WTC11 (cell line): ENCODE measurements around the gene PTPRH. TPM values are rescaled to one million over a fixed set of nuclear protein-coding genes. Genes with fewer than 3 reads are reported as not detected.

Source experiments
- ATAC-seq: fragments of 200-7000 bp; cut with Tn5 transposase; 2 replicates; pipeline ENCODE4 v1.10.0; 2021; ENCODE audit warnings: mild to moderate bottlenecking, moderate library complexity
- CTCF ChIA-PET: fragments of 300-600 bp; sonication (Branson Sonifier 250); formaldehyde crosslinking; loops from one replicate; lab custom pipeline; 2021; ENCODE audit warnings: antibody characterized with exemption; lab: Charles Lee
- POLR2A ChIA-PET: fragments of 350-600 bp; sonication (Branson Sonifier 250); formaldehyde crosslinking; loops from one replicate; lab custom pipeline; 2021; ENCODE audit warnings: antibody characterized with exemption; lab: Charles Lee
- DNase-seq: peaks from one replicate; pipeline ENCODE4 v3.0.0; 2021; ENCODE audit warnings: low spot score
- H3K27ac Mint-ChIP-seq: 2 replicates; pipeline ENCODE4 v1.8.0; 2021; ENCODE audit warnings: mixed read lengths
- H3K27me3 Mint-ChIP-seq: 2 replicates; pipeline ENCODE4 v1.8.0; 2021; ENCODE audit warnings: low read depth, mild to moderate bottlenecking, moderate library complexity, mixed read lengths
- H3K36me3 Mint-ChIP-seq: 2 replicates; pipeline ENCODE4 v1.8.0; 2021; ENCODE audit warnings: mixed read lengths
- H3K4me1 Mint-ChIP-seq: 2 replicates; pipeline ENCODE4 v1.8.0; 2022; ENCODE audit warnings: mixed read lengths
- H3K4me3 Mint-ChIP-seq: 2 replicates; pipeline ENCODE4 v1.8.0; 2021; ENCODE audit warnings: mild to moderate bottlenecking, moderate library complexity, mixed read lengths
- H3K9me3 Mint-ChIP-seq: 2 replicates; pipeline ENCODE4 v1.8.0; 2021; ENCODE audit warnings: mixed read lengths
- CREM ChIP-seq: sonication (generic); formaldehyde crosslinking; IDR thresholded peaks from 2 replicates; pipeline ENCODE4 v1.8.1; 2022; ENCODE audit warnings: mild to moderate bottlenecking, missing genetic modification reagents, moderate library complexity
- FOXP1 ChIP-seq: sonication (generic); formaldehyde crosslinking; IDR thresholded peaks from 2 replicates; pipeline ENCODE4 v1.8.0; 2022; ENCODE audit warnings: missing genetic modification reagents, mild to moderate bottlenecking, moderate library complexity, borderline replicate concordance
- MXD4 ChIP-seq: fragments of 250-450 bp; sonication (Bioruptor Pico); IDR thresholded peaks from 2 replicates; pipeline ENCODE4 v1.8.0; 2021; ENCODE audit warnings: mild to moderate bottlenecking, moderate library complexity, borderline replicate concordance
- NFE2L1 ChIP-seq: sonication (generic); formaldehyde crosslinking; IDR thresholded peaks from 2 replicates; pipeline ENCODE4 v1.8.1; 2023; ENCODE audit warnings: missing genetic modification reagents
- NFYB ChIP-seq: sonication (generic); formaldehyde crosslinking; conservative IDR thresholded peaks from 2 replicates; pipeline ENCODE4 v1.8.0; 2022; ENCODE audit warnings: low read depth, missing genetic modification reagents
- ZBTB21 ChIP-seq: sonication (generic); formaldehyde crosslinking; IDR thresholded peaks from 2 replicates; pipeline ENCODE4 v1.8.1; 2023; ENCODE audit warnings: mild to moderate bottlenecking, missing genetic modification reagents, borderline replicate concordance
- ZNF121 ChIP-seq: sonication (generic); formaldehyde crosslinking; IDR thresholded peaks from 2 replicates; pipeline ENCODE4 v1.8.0; 2023; ENCODE audit warnings: missing genetic modification reagents
- ZNF263 ChIP-seq: sonication (generic); formaldehyde crosslinking; IDR thresholded peaks from 2 replicates; pipeline ENCODE4 v1.8.1; 2022; ENCODE audit warnings: low read depth, mild to moderate bottlenecking, moderate library complexity, missing genetic modification reagents
- total RNA-seq: library from RNA; stranded (reverse); gene quantifications from 3 replicates; pipeline ENCODE4 v1.2.3, GENCODE V29; 2021
- TF ChIP-seq, protein P1 (sequence below): sonication (generic); formaldehyde crosslinking; IDR thresholded peaks from 2 replicates; pipeline ENCODE4 v1.8.0; 2022; ENCODE audit warnings: mild to moderate bottlenecking, missing genetic modification reagents
- TF ChIP-seq, protein P2 (sequence below): sonication (generic); formaldehyde crosslinking; IDR thresholded peaks from 2 replicates; pipeline ENCODE4 v1.8.1; 2023; ENCODE audit warnings: mild to moderate bottlenecking, missing genetic modification reagents, moderate library complexity
- TF ChIP-seq, protein P3 (sequence below): sonication (generic); formaldehyde crosslinking; IDR thresholded peaks from 2 replicates; pipeline ENCODE4 v1.8.0; 2022; ENCODE audit warnings: mild to moderate bottlenecking, missing genetic modification reagents
- TF ChIP-seq, protein P4 (sequence below): sonication (generic); formaldehyde crosslinking; IDR thresholded peaks from 2 replicates; pipeline ENCODE4 v1.8.1; 2023; ENCODE audit warnings: mild to moderate bottlenecking, missing genetic modification reagents, borderline replicate concordance
- TF ChIP-seq, protein P5 (sequence below): sonication (generic); formaldehyde crosslinking; IDR thresholded peaks from 2 replicates; pipeline ENCODE4 v1.8.0; 2022; ENCODE audit warnings: missing genetic modification reagents
- TF ChIP-seq, protein P6 (sequence below): sonication (generic); formaldehyde crosslinking; IDR thresholded peaks from 2 replicates; pipeline ENCODE4 v1.8.1; 2022; ENCODE audit warnings: low read depth, missing genetic modification reagents, borderline replicate concordance

The PTPRH gene
- total RNA-seq, 1 experiment from 2014 or later = 0.63 TPM

DNA sequence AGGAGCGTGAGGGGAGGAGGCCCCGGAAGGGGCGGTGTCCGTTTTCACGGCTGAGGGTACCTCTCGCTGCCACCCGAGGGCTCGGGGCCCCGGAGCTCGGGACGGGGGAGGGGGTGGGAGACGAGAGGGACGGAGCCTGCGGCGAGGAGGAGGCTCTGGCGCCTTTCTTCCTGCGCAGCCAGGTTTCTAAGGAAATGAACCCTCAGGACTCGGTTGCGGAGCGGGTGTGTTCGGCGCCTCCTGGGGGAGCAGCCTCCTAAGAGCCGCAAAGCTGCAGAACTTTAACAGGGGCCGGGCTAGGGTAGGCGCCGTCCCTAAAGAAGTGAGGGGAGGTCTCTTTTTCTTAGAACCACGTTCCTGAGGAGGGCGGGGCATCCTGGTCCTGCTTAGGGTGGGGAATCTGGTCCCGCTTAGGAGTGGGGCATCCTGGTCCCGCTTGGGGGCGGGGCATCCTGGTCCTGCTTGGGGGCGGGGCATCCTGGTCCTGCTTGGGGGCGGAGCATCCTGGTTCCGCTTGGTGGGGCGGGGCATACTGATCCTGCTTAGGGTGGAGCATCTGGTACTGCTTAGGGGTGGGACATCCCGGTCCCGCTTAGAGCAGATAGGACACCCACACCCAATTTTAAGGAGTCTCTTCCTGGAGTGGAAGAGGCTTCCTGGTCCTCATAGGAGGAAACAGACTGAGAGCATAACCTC is 35.4 kb downstream of the PTPRH start:
- H3K27ac Mint-ChIP-seq = no peak overlapping the region
- peaks cover 24% of the 10 kb centered on the region for H3K4me1 Mint-ChIP-seq
- TF ChIP-seq, protein P1, sequence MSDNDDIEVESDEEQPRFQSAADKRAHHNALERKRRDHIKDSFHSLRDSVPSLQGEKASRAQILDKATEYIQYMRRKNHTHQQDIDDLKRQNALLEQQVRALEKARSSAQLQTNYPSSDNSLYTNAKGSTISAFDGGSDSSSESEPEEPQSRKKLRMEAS (CRISPR knock-in tag) = 0 out of 2 replicates have a peak, but pooled peaks have one; percentile 33
- TF ChIP-seq ZNF263 (CRISPR knock-in tag) = no peak
- TF ChIP-seq, all 79 proteins: peak for 1
- CTCF ChIA-PET = interaction anchor here (1.0 to 3.6 kb wide), 7 partner anchors 8 to 330 kb away, joined by 3 to 23 read pairs (median 10); partner anchors contain the start of gene DNAAF3
- H3K4me3 Mint-ChIP-seq = peak overlapping the region; percentile 80
- no peaks in the 10 kb centered on the region for H3K36me3 Mint-ChIP-seq
- POLR2A ChIA-PET = interaction anchor here (0.9 to 1.4 kb wide), 2 partner anchors 85 to 234 kb away, joined by 3 to 7 read pairs; partner anchors contain the start of genes PPP6R1 and UBE2S
- peaks cover 96% of the 10 kb centered on the region for H3K27me3 Mint-ChIP-seq
- no peaks in the 10 kb centered on the region for H3K9me3 Mint-ChIP-seq
- DNase-seq (peak; percentile 96), ATAC-seq (peak; percentile 93)

DNA sequence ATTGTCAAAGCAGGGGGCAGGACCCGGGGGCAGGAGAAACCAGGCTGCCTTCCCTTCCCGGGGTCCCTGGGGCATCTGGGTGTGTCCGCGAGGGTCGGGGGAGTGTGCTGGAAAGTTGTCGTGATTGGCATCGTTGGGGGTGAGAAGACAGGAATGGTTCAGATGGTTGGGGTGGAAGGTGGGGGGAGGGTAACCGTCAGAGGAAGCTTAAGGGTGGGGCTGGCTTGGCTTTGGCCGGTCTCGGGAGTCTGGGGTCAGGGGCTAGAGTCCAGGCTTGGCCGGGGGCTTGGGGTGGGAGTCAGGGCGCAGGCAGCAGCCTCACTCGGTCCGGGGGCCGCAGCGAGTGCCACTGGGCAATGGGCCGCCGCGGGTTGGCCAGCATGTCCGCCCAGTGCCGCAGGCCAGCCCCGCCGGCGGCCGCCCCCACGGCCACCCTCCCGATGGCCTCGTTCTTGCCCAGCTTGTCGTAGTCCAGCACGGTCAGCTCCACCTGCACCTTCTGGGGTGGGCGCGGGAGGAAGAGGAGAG is 36.1 kb downstream of the PTPRH start:
- CTCF ChIA-PET = interaction anchor here (1.0 to 3.6 kb wide), 5 partner anchors 13 to 331 kb away, joined by 3 to 23 read pairs (median 13); no protein-coding TSS in a partner anchor

More for the DNA sequence above, 36.1 kb downstream of the PTPRH start:
- POLR2A ChIA-PET = interaction anchor here (1.4 kb wide), 1 partner anchor 86 kb away, joined by 7 read pairs; the partner anchor contains the start of gene PPP6R1
- H3K9me3 Mint-ChIP-seq = no peaks in the 10 kb centered on the region
- ATAC-seq (no peak), DNase-seq (no peak)
- TF ChIP-seq, protein P2, sequence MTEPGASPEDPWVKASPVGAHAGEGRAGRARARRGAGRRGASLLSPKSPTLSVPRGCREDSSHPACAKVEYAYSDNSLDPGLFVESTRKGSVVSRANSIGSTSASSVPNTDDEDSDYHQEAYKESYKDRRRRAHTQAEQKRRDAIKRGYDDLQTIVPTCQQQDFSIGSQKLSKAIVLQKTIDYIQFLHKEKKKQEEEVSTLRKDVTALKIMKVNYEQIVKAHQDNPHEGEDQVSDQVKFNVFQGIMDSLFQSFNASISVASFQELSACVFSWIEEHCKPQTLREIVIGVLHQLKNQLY = no peak
- TF ChIP-seq, protein P3, sequence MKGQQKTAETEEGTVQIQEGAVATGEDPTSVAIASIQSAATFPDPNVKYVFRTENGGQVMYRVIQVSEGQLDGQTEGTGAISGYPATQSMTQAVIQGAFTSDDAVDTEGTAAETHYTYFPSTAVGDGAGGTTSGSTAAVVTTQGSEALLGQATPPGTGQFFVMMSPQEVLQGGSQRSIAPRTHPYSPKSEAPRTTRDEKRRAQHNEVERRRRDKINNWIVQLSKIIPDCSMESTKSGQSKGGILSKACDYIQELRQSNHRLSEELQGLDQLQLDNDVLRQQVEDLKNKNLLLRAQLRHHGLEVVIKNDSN (CRISPR knock-in tag) = no peak
- TF ChIP-seq, protein P4, sequence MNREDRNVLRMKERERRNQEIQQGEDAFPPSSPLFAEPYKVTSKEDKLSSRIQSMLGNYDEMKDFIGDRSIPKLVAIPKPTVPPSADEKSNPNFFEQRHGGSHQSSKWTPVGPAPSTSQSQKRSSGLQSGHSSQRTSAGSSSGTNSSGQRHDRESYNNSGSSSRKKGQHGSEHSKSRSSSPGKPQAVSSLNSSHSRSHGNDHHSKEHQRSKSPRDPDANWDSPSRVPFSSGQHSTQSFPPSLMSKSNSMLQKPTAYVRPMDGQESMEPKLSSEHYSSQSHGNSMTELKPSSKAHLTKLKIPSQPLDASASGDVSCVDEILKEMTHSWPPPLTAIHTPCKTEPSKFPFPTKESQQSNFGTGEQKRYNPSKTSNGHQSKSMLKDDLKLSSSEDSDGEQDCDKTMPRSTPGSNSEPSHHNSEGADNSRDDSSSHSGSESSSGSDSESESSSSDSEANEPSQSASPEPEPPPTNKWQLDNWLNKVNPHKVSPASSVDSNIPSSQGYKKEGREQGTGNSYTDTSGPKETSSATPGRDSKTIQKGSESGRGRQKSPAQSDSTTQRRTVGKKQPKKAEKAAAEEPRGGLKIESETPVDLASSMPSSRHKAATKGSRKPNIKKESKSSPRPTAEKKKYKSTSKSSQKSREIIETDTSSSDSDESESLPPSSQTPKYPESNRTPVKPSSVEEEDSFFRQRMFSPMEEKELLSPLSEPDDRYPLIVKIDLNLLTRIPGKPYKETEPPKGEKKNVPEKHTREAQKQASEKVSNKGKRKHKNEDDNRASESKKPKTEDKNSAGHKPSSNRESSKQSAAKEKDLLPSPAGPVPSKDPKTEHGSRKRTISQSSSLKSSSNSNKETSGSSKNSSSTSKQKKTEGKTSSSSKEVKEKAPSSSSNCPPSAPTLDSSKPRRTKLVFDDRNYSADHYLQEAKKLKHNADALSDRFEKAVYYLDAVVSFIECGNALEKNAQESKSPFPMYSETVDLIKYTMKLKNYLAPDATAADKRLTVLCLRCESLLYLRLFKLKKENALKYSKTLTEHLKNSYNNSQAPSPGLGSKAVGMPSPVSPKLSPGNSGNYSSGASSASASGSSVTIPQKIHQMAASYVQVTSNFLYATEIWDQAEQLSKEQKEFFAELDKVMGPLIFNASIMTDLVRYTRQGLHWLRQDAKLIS = no peak
- no peak for TF ChIP-seq CREM
- no peak for TF ChIP-seq NFE2L1
- TF ChIP-seq ZBTB21 (CRISPR knock-in tag) = no peak
- no peak for TF ChIP-seq NFYB
- no peak for TF ChIP-seq ZNF121
- TF ChIP-seq MXD4 = no peak
- TF ChIP-seq, protein P1 (CRISPR knock-in tag) = no peak
- no peak for TF ChIP-seq FOXP1
- TF ChIP-seq, protein P5, sequence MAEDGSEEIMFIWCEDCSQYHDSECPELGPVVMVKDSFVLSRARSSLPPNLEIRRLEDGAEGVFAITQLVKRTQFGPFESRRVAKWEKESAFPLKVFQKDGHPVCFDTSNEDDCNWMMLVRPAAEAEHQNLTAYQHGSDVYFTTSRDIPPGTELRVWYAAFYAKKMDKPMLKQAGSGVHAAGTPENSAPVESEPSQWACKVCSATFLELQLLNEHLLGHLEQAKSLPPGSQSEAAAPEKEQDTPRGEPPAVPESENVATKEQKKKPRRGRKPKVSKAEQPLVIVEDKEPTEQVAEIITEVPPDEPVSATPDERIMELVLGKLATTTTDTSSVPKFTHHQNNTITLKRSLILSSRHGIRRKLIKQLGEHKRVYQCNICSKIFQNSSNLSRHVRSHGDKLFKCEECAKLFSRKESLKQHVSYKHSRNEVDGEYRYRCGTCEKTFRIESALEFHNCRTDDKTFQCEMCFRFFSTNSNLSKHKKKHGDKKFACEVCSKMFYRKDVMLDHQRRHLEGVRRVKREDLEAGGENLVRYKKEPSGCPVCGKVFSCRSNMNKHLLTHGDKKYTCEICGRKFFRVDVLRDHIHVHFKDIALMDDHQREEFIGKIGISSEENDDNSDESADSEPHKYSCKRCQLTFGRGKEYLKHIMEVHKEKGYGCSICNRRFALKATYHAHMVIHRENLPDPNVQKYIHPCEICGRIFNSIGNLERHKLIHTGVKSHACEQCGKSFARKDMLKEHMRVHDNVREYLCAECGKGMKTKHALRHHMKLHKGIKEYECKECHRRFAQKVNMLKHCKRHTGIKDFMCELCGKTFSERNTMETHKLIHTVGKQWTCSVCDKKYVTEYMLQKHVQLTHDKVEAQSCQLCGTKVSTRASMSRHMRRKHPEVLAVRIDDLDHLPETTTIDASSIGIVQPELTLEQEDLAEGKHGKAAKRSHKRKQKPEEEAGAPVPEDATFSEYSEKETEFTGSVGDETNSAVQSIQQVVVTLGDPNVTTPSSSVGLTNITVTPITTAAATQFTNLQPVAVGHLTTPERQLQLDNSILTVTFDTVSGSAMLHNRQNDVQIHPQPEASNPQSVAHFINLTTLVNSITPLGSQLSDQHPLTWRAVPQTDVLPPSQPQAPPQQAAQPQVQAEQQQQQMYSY (CRISPR knock-in tag) = no peak
- TF ChIP-seq, protein P6, sequence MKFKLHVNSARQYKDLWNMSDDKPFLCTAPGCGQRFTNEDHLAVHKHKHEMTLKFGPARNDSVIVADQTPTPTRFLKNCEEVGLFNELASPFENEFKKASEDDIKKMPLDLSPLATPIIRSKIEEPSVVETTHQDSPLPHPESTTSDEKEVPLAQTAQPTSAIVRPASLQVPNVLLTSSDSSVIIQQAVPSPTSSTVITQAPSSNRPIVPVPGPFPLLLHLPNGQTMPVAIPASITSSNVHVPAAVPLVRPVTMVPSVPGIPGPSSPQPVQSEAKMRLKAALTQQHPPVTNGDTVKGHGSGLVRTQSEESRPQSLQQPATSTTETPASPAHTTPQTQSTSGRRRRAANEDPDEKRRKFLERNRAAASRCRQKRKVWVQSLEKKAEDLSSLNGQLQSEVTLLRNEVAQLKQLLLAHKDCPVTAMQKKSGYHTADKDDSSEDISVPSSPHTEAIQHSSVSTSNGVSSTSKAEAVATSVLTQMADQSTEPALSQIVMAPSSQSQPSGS (CRISPR knock-in tag) = no peak
- H3K4me3 Mint-ChIP-seq = peak overlapping the region; percentile 80
- peaks cover 94% of the 10 kb centered on the region for H3K27me3 Mint-ChIP-seq
- no peaks in the 10 kb centered on the region for H3K36me3 Mint-ChIP-seq
- peaks cover 24% of the 10 kb centered on the region for H3K4me1 Mint-ChIP-seq
- H3K27ac Mint-ChIP-seq = no peak overlapping the region
